ENCODE results near the gene EGFLAM. TPM values are rescaled to one million over a fixed set of nuclear protein-coding genes. Genes with fewer than 3 reads are reported as not detected.
A peak's percentile ranks its signal among the peaks of the same experiment; 100 is the strongest.

The EGFLAM gene
- total and polyA plus RNA-seq, 8 donors: 0.82 to 15.7 (median 9.8) TPM

DNA sequence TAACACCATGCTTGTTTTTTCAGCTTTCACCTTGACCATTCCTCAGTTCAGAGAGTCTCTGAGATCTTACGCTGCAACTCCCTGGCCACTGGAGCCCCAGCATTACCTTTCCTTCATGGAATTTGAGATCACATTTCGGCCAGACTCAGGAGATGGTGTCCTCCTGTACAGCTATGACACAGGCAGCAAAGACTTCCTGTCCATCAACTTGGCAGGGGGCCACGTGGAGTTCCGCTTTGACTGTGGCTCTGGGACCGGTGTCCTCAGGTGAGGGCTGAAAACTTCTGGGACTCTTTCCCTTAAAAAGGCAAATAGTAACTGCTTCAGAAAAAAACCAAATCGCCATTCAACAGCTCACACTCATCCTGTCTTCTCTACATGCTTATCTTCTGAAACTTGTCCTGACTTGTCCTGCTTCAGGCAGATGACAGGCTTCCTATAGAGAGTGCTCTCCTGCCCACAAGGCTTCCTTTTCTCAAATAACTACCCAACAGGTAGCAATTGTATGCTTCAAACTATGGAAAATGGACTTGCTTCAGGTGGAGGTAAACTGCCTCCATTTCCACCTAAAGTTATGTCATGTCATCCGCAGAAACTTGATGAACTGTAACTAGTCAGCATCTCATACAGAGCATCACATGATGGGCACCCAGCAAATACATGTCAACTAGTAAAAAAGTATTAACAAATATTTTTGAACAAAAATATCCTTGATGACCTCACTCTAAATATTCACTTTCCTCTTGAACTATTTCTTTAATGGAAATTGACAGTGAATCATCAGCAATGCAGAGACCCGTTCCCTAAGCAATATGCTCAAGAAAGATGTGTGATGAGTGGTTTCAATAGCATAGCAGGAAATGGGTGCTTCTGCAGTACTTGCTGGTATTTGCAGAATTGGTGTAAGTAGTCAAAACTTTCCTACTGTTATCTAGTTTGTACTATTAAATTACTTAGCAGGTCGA is 168.9 kb downstream of the EGFLAM start:
- H3K4me1 ChIP-seq: no peaks in the 10 kb centered on the region
- peaks cover 4 to 28% of the 10 kb centered on the region in 2 donors for H3K27me3 ChIP-seq
- no peaks in the 10 kb centered on the region for H3K9me3 ChIP-seq
- no peak overlapping the region for H3K4me3 ChIP-seq
- intact Hi-C loops (cut with DNase I): no loop called here
- TF ChIP-seq, protein P1, sequence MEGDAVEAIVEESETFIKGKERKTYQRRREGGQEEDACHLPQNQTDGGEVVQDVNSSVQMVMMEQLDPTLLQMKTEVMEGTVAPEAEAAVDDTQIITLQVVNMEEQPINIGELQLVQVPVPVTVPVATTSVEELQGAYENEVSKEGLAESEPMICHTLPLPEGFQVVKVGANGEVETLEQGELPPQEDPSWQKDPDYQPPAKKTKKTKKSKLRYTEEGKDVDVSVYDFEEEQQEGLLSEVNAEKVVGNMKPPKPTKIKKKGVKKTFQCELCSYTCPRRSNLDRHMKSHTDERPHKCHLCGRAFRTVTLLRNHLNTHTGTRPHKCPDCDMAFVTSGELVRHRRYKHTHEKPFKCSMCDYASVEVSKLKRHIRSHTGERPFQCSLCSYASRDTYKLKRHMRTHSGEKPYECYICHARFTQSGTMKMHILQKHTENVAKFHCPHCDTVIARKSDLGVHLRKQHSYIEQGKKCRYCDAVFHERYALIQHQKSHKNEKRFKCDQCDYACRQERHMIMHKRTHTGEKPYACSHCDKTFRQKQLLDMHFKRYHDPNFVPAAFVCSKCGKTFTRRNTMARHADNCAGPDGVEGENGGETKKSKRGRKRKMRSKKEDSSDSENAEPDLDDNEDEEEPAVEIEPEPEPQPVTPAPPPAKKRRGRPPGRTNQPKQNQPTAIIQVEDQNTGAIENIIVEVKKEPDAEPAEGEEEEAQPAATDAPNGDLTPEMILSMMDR (IDR thresholded peaks at IDR 0.05): no peak
- ATAC-seq (no peak), DNase-seq (no peak)
- H3K27ac ChIP-seq: no peak overlapping the region
- H3K36me3 ChIP-seq: no peaks in the 10 kb centered on the region

DNA sequence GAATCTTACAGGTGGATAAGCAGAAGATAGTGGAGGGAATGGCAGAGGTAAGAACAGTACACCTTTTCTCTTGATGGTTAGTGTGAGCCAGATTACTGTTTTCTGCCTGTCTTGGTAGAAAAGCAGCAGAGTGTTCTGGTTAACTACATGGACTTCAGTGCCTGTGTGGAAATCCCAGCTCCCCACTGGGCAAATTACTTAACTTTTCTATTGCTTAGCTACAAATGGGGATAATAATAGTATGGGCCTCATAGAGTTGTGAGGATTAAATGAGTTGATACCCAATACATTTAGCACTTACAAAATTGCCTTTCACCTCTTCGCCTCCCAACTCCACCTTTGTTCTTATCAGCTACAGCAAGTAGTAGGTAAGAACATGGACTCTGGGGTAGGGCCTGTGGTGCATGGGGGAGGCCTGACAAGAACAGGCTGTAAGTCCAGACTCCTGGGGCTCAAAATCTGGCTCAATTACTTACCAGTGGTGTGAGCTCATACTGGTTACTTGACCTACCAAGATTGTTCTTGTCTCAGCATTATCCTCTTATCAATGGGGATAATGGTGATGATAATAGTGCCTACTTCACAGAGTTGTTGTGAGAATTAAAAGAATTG is 173.0 kb downstream of the EGFLAM start:
- TF ChIP-seq, protein P1 (IDR thresholded peaks at IDR 0.05): no peak
- ATAC-seq: no peak
- intact Hi-C loops (cut with DNase I): no loop called here

DNA sequence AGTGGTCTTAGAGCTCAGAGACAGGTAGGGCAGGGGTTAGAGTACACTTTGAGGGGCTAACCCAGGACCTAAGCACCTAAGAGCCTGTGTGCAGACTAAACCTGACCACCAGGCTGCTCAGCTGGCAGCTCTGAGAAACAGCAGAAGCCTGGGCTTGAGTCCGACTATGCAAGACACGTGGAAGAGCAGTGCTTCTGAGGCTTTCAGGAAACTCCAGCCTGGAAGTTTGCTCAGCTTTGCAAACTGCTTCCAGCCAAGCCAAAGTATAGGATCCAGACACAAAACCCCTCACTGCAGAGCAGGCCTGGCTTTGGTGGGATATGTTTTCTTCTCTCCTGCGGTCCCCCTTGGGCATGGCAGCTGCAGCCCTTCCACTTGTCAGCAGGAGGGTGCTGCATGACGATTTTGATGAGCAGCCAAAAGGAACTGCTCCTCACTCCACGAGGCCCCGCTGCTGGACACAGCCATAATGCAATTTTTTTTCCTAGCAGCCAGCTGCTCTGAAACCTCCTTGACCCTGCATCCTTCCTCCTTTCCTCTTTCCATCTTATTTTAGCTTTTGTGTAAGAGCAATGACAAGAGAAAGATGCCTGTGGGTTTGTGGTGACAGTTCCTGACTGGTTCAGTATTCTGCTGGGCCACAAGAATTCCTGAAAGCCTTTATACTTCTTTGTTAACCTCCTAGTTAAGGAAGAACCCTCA is 175.0 kb downstream of the EGFLAM start:
- H3K27me3 ChIP-seq: peaks cover 4 to 74% of the 10 kb centered on the region in 2 donors
- TF ChIP-seq, protein P1 (IDR thresholded peaks at IDR 0.05): no peak
- no peak overlapping the region for H3K27ac ChIP-seq
- DNase-seq (peak in 2 of 4 donors; percentile 78 to 89), ATAC-seq (peak; percentile 66)
- H3K36me3 ChIP-seq: no peaks in the 10 kb centered on the region
- intact Hi-C loops (cut with DNase I): no loop called here
- H3K9me3 ChIP-seq: no peaks in the 10 kb centered on the region
- H3K4me3 ChIP-seq: no peak overlapping the region
- peaks cover 0 to 9% of the 10 kb centered on the region in 2 donors for H3K4me1 ChIP-seq

More for the DNA sequence above, 173.0 kb downstream of the EGFLAM start:
- Histone ChIP-seq H3K4me1 (peaks cover 0 to 9% of the 10 kb centered on the region in 2 donors), H3K27ac (no peak overlapping the region), H3K36me3 (no peaks in the 10 kb centered on the region), H3K4me3 (no peak overlapping the region), H3K27me3 (peaks cover 4 to 69% of the 10 kb centered on the region in 2 donors), H3K9me3 (no peaks in the 10 kb centered on the region)
- DNase-seq: no peak

DNA sequence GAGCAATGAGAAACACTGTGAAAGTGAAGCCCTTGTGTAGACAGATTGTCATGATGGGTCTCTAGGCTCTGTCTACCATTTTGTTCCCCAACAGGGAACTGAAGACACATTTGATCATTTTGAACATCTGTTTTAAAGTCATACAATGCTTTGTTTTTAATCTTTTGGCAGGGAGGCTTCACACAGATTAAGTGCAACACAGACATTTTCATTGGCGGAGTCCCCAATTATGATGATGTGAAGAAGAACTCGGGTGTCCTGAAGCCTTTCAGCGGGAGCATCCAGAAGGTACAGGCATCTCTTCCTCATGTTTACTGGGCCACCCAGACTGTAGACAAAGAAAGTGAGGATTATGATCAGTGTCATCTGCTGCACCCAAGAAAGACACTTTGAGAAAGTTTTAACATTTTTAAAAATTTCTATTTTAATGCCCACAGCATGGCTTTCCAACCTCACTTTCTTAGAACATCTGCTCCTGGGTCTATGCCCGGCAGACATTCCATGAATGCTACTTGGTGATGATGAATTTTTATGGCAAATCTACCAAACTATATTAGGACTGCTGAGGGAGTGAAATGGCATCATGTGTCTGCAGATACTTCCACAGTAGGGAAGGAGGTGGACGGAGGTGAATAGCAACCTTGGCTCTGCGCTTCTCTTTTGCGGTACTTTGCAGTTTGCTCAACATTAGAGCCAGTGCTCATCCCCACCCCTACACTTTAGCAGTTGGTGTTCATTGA is 176.8 kb downstream of the EGFLAM start:
- no peak for ATAC-seq
- TF ChIP-seq, protein P1 (IDR thresholded peaks at IDR 0.05): no peak
- Histone ChIP-seq H3K9me3 (no peaks in the 10 kb centered on the region), H3K36me3 (no peaks in the 10 kb centered on the region), H3K27me3 (peaks cover 0 to 79% of the 10 kb centered on the region in 2 donors), H3K4me3 (no peak overlapping the region), H3K4me1 (peaks cover 0 to 9% of the 10 kb centered on the region in 2 donors), H3K27ac (no peak overlapping the region)
- intact Hi-C loops (cut with DNase I): no loop called here
- no peak for DNase-seq

Measured in left lung (tissue), 10 donors.